Measurements from ENCODE around the gene CLPTM1. TPM values are rescaled to one million over a fixed set of nuclear protein-coding genes. Genes with fewer than 3 reads are reported as not detected.

The CLPTM1 gene
- total and polyA plus RNA-seq, 2 of the 8 experiments (the other 6 are each of a cell fraction or from before 2014, with no cell fraction given): 84.8 to 108 TPM

DNA sequence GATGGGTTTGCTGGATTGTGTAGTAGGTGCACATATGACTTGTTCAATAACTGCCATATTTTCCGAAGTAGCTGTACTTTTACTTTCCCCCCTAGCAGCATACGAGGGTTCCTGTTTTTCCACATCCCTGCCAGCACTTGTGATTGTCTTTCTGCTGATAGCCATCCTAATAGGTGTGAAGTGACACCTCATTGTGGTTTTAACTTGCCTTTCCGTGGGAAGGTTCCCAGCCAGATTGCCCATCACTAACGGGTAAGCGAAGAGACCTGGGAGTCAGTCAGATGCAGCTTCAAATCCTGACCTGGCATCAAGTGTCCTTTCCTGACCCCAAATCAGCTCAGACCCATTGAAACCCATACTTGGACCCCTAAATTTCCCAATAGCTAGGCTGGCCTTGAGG is 4.5 kb downstream of the CLPTM1 start:
- H4K5ac ChIP-seq (ENCODE audit: insufficient read length, low read depth, low read length): no peak overlapping the region
- peaks cover 29% of the 10 kb centered on the region for H3K79me1 ChIP-seq (ENCODE audit: low read depth, low read length)
- no peak for TF ChIP-seq POU5F1 (IDR thresholded peaks at IDR 0.05; ENCODE audit: low read depth, low read length)
- no peak for TF ChIP-seq ZNF274 (IDR thresholded peaks at IDR 0.05; ENCODE audit: borderline replicate concordance, extremely low read depth, low read length)
- no peak for TF ChIP-seq SP1 (IDR thresholded peaks at IDR 0.05; ENCODE audit: low read depth, low read length)
- TF ChIP-seq FOSL1 (IDR thresholded peaks at IDR 0.05; ENCODE audit: insufficient read depth, low read depth, low read length): no peak
- no peak for TF ChIP-seq RXRA (IDR thresholded peaks at IDR 0.05; ENCODE audit: insufficient read depth, low read depth, low read length)
- no peak for TF ChIP-seq TAF1 (IDR thresholded peaks at IDR 0.05; ENCODE audit: low read depth, low read length)
- no peak for TF ChIP-seq BRCA1 (IDR thresholded peaks at IDR 0.05; ENCODE audit: low read depth, low read length)
- TF ChIP-seq HDAC6 (IDR thresholded peaks at IDR 0.05; ENCODE audit: low read depth, low read length): no peak
- TF ChIP-seq EP300 (IDR thresholded peaks at IDR 0.05; ENCODE audit: borderline replicate concordance in 1 of 2, low read depth in 2 of 2, low read length in 2 of 2): no peak
- H4K8ac ChIP-seq (ENCODE audit: extremely low read depth, insufficient read depth, low read length): no peak overlapping the region
- FAIRE-seq (no peak), DNase-seq (ENCODE audit: low read depth in 1 of 2, low spot score in 2 of 2) (no peak)
- H3K56ac ChIP-seq (replicated peaks; ENCODE audit: insufficient read length, low read depth, low read length): no peak overlapping the region
- peaks cover 0 to 7% (median 6%) of the 10 kb centered on the region in 4 experiments; a peak in 6 of 7 replicates for H3K4me1 ChIP-seq (replicated peaks in 1 of 4; ENCODE audit: control insufficient read depth in 3 of 4, insufficient read depth in 4 of 4, low read length in 3 of 4)
- no peak overlapping the region for H2AK5ac ChIP-seq (ENCODE audit: low read depth, low read length)
- H3K4me2 ChIP-seq (ENCODE audit: insufficient read depth in 1 of 2, low read depth in 2 of 2, low read length in 2 of 2): no peak overlapping the region
- no peak overlapping the region for H2AFZ ChIP-seq (ENCODE audit: low read length)
- no peak overlapping the region for H2BK20ac ChIP-seq (ENCODE audit: low read length)
- 91% methylated on average over 5 of the region's 5 CpGs; no CpG with 5 or more reads in 1 of the 2 experiments for WGBS, 2 experiments (ENCODE audit: extremely low coverage in 1 of 2, insufficient coverage in 1 of 2, insufficient read length in 1 of 2, insufficient replicate concordance in 2 of 2, low coverage in 1 of 2, low lambda C conversion rate in 2 of 2, missing lambda C conversion rate in 1 of 2)
- no peaks in the 10 kb centered on the region for H3K9me3 ChIP-seq (ENCODE audit: insufficient read depth in 2 of 2, low read depth in 1 of 2, low read length in 1 of 2)
- no peak overlapping the region for H3K4ac ChIP-seq (replicated peaks; ENCODE audit: insufficient read length, low read depth, low read length)
- no peaks in the 10 kb centered on the region for H3K27me3 ChIP-seq (replicated peaks in 1 of 4; ENCODE audit: control insufficient read depth in 3 of 4, extremely low read depth in 1 of 4, insufficient read depth in 3 of 4, low read length in 3 of 4)
- no peak overlapping the region for H3K18ac ChIP-seq (ENCODE audit: extremely low read depth, low read length)
- peaks cover 8% of the 10 kb centered on the region; the same call in 1 of the 2 replicates for H3K23me2 ChIP-seq (ENCODE audit: low read depth, low read length)
- ChIA-PET POLR2A (ENCODE audit: partially characterized antibody) (interaction anchor here (0.7 to 2.3 kb wide), 7 partner anchors 11 to 106 kb away, joined by 3 to 7 read pairs (median 4); partner anchors contain the start of genes APOC2, APOE and TOMM40), CTCF (ENCODE audit: partially characterized antibody) (interaction anchor here (1.3 to 4.2 kb wide), 4 partner anchors 29 to 100 kb away, joined by 4 to 17 read pairs (median 6); no protein-coding TSS in a partner anchor)
- H3K9ac ChIP-seq (replicated peaks in 1 of 4; ENCODE audit: extremely low read depth in 1 of 4, low read depth in 3 of 4, low read length in 3 of 4): no peak overlapping the region
- H2BK120ac ChIP-seq (replicated peaks; ENCODE audit: low read depth, low read length): no peak overlapping the region
- no peak overlapping the region for H2BK15ac ChIP-seq (ENCODE audit: low read length)
- H3K27ac ChIP-seq (ENCODE audit: low read depth, low read length): no peak overlapping the region
- H4K20me1 ChIP-seq (replicated peaks in 1 of 2; ENCODE audit: control insufficient read depth in 1 of 2, insufficient read depth in 2 of 2, low read length in 2 of 2): peaks cover 6 to 29% of the 10 kb centered on the region in 2 experiments
- H2BK5ac ChIP-seq (ENCODE audit: low read depth, low read length): no peak overlapping the region
- no peak overlapping the region for H3K23ac ChIP-seq (ENCODE audit: insufficient read length)
- peaks cover 32 to 64% of the 10 kb centered on the region in 2 experiments for H3K79me2 ChIP-seq (ENCODE audit: control insufficient read depth in 1 of 2, insufficient read depth in 2 of 2, low read length in 2 of 2)
- peaks cover 0 to 12% (median 5%) of the 10 kb centered on the region in 4 experiments; a peak in 4 of 8 replicates for H3K36me3 ChIP-seq (ENCODE audit: control insufficient read depth in 2 of 4, insufficient read depth in 4 of 4, low read length in 3 of 4)
- H3K14ac ChIP-seq (ENCODE audit: insufficient read length): no peak overlapping the region
- no peak overlapping the region for H4K91ac ChIP-seq (replicated peaks; ENCODE audit: insufficient read length, low read length)
- H3K4me3 ChIP-seq (ENCODE audit: extremely low read depth in 1 of 4, insufficient read depth in 2 of 4, low read depth in 3 of 4, low read length in 4 of 4): no peak overlapping the region
- H2BK12ac ChIP-seq (ENCODE audit: low read depth, low read length): no peak overlapping the region
